Stimulated activated memory B cell treated with anti-CD40 and anti-IgM and Interleukin-4, amounts not matched to agents 10 μg/mL and 1 μg/mL and 100 μg/mL, for 72 hours (primary cell): ENCODE results near the gene KCNA1.

Experiments
- ATAC-seq: fragments of 150-1000 bp; cut with Tn5 transposase; 2 replicates; pipeline ENCODE4 v1.10.0; 2021
- H3K27ac Mint-ChIP-seq: one replicate; pipeline ENCODE4 v1.8.0; 2022; ENCODE audit warnings: mild to moderate bottlenecking, mixed read lengths
- H3K27me3 Mint-ChIP-seq: one replicate; pipeline ENCODE4 v1.8.0; 2022; ENCODE audit warnings: mixed read lengths
- H3K36me3 Mint-ChIP-seq: one replicate; pipeline ENCODE4 v1.8.0; 2022; ENCODE audit warnings: mixed read lengths
- H3K4me1 Mint-ChIP-seq: one replicate; pipeline ENCODE4 v1.8.0; 2022; ENCODE audit warnings: mixed read lengths
- H3K4me3 Mint-ChIP-seq: one replicate; pipeline ENCODE4 v1.8.0; 2022; ENCODE audit warnings: mild to moderate bottlenecking, moderate library complexity, mixed read lengths
- H3K9me3 Mint-ChIP-seq: one replicate; pipeline ENCODE4 v1.8.0; 2022; ENCODE audit warnings: mixed read lengths

Gene KCNA1

GRCh38 chr12:4962539-4963486, 53.1 kb downstream of the KCNA1 start:
- no peak overlapping the region for H3K27ac Mint-ChIP-seq
- H3K9me3 Mint-ChIP-seq: no peaks in the 10 kb centered on the region
- no peak for ATAC-seq
- H3K4me1 Mint-ChIP-seq: no peaks in the 10 kb centered on the region
- peaks cover 49% of the 10 kb centered on the region for H3K27me3 Mint-ChIP-seq
- no peaks in the 10 kb centered on the region for H3K36me3 Mint-ChIP-seq
- no peak overlapping the region for H3K4me3 Mint-ChIP-seq
